Suprapubic skin (tissue), 4 donors: ENCODE data around the gene CCSER1. TPM values are rescaled to one million over a fixed set of nuclear protein-coding genes. Genes with fewer than 3 reads are reported as not detected.

Experiments used
- DNase-seq, 2 donors: peaks; one replicate each; pipeline ENCODE4 v3.0.0-alpha.2; 2019; ENCODE audit warnings: low spot score in 2 of 2
- H3K27ac ChIP-seq: fragments of 200-600 bp; sonication (generic); one replicate; pipeline ENCODE4 v1.5.1; 2019
- H3K27me3 ChIP-seq: fragments of 200-600 bp; sonication (generic); one replicate; pipeline ENCODE4 v1.5.1; 2019
- H3K36me3 ChIP-seq: fragments of 200-600 bp; sonication (generic); one replicate; pipeline ENCODE4 v1.5.1; 2019
- H3K4me1 ChIP-seq: fragments of 200-600 bp; sonication (generic); one replicate; pipeline ENCODE4 v1.5.1; 2019
- H3K4me3 ChIP-seq: fragments of 200-600 bp; sonication (generic); one replicate; pipeline ENCODE4 v1.5.1; 2019; ENCODE audit warnings: mild to moderate bottlenecking
- H3K9me3 ChIP-seq: fragments of 200-600 bp; sonication (generic); one replicate; pipeline ENCODE4 v1.5.1; 2019
- CTCF ChIP-seq, 2 donors: fragments of 200-600 bp in 1 of 2; fragments of 450-650 bp in 1 of 2; sonication (generic) in 1 of 2; IDR thresholded peaks; one replicate each; pipeline ENCODE4 v1.5.1; 2016 to 2019; ENCODE audit warnings: antibody characterized with exemption in 2 of 2, mild to moderate bottlenecking in 1 of 2, moderate library complexity in 1 of 2
- EP300 ChIP-seq: sonication (generic); formaldehyde crosslinking; IDR thresholded peaks from one replicate; pipeline ENCODE4 v1.6.1; 2017; ENCODE audit warnings: antibody characterized with exemption
- POLR2A ChIP-seq, 2 donors: fragments of 450-650 bp; IDR thresholded peaks; one replicate each; pipeline ENCODE4 v1.6.1; 2017; ENCODE audit warnings: antibody characterized with exemption in 2 of 2, mild to moderate bottlenecking in 2 of 2, moderate library complexity in 2 of 2
- POLR2AphosphoS5 ChIP-seq, 3 donors: sonication (generic); formaldehyde crosslinking; IDR thresholded peaks; one replicate each; pipeline ENCODE4 v1.6.1; 2017; ENCODE audit warnings: antibody characterized with exemption in 3 of 3
- WGBS: methylation state at CpG from one replicate; pipeline ENCODE4 v1.1.5; 2018; 5-methylcytosine and 5-hydroxymethylcytosine counted together
- total RNA-seq, 4 donors: library from RNA; depleted of rRNA; stranded (reverse); fragments of >200 nt; gene quantifications; one replicate each; pipeline ENCODE4 v1.1.0, GENCODE V29; 2016

The CCSER1 gene
- total RNA-seq, 4 donors from 2014 or later, result 6.7 to 39.5 (median 11.8) TPM

GRCh38 chr4:90643156-90643555, 516.0 kb downstream of the CCSER1 start:
- TF ChIP-seq POLR2AphosphoS5 (IDR thresholded peaks at IDR 0.05), result no peak
- no peak for TF ChIP-seq CTCF (IDR thresholded peaks at IDR 0.05)
- Histone ChIP-seq H3K4me1 (no peaks in the 10 kb centered on the region), H3K36me3 (no peaks in the 10 kb centered on the region), H3K9me3 (no peaks in the 10 kb centered on the region), H3K27ac (no peak overlapping the region), H3K27me3 (no peaks in the 10 kb centered on the region), H3K4me3 (no peak overlapping the region)
- DNase-seq, result no peak
- 87% methylated on average over 1 of the region's 1 CpG for WGBS

DNA sequence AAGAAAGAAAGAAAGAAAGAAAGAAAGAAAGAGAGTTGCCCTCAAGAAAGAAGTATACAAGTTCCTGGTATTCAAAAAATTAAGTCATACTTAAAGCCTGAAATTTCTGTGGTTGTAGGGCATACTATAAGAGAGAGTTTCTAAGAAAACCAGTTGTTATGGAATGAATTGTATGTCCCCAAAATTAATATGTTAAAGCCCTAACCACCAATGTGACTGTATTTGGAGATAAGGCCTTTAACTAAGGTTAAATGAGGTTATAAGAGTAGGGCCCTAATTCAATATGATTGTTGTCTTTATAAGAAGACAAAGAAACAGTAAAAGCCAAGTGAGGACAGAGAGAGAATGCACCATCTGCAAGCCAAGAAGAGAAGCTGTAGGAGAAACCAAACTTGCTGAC, 521.1 kb downstream of the CCSER1 start:
- Histone ChIP-seq H3K27me3 (no peaks in the 10 kb centered on the region), H3K27ac (no peak overlapping the region), H3K4me3 (no peak overlapping the region), H3K9me3 (no peaks in the 10 kb centered on the region), H3K36me3 (no peaks in the 10 kb centered on the region), H3K4me1 (no peaks in the 10 kb centered on the region)
- DNase-seq, result no peak
- TF ChIP-seq CTCF (IDR thresholded peaks at IDR 0.05) (no peak), POLR2AphosphoS5 (IDR thresholded peaks at IDR 0.05) (no peak), EP300 (no peak), POLR2A (IDR thresholded peaks at IDR 0.05) (no peak)

GRCh38 chr4:90648791-90649190, 521.6 kb downstream of the CCSER1 start:
- WGBS, result 87% methylated on average over 2 of the region's 2 CpGs
- H3K27me3 ChIP-seq, result no peaks in the 10 kb centered on the region
- no peak overlapping the region for H3K4me3 ChIP-seq
- no peak for DNase-seq
- no peaks in the 10 kb centered on the region for H3K4me1 ChIP-seq
- no peak overlapping the region for H3K27ac ChIP-seq
- H3K9me3 ChIP-seq, result no peaks in the 10 kb centered on the region
- no peaks in the 10 kb centered on the region for H3K36me3 ChIP-seq
- TF ChIP-seq EP300 (no peak), POLR2A (IDR thresholded peaks at IDR 0.05) (no peak), CTCF (IDR thresholded peaks at IDR 0.05) (no peak), POLR2AphosphoS5 (IDR thresholded peaks at IDR 0.05) (no peak)

DNA sequence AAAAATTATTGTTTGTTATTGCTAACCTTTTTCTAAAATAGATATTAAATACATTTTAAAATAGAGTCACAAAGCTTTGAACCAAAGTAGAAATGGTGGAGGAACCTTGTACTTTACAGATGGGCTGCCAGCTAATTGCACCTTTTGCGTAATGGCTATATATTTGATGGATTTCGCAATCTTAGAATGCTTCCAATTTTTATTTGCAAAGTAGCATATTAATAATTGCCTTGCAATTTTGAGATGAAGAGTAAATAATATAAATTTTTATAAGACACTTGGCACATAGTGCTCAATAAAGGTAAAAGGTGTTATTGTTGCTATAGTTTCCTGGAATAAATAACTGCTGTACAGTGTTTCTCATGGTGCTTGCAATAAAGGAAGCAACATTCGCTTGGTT, 533.5 kb downstream of the CCSER1 start:
- H3K27ac ChIP-seq, result no peak overlapping the region
- no peaks in the 10 kb centered on the region for H3K36me3 ChIP-seq
- no peaks in the 10 kb centered on the region for H3K27me3 ChIP-seq
- no peak for DNase-seq
- whole genome bisulfite sequencing, result 74% methylated on average over 3 of the region's 3 CpGs
- no peak for TF ChIP-seq POLR2A (IDR thresholded peaks at IDR 0.05)
- TF ChIP-seq EP300, result no peak
- H3K4me3 ChIP-seq, result no peak overlapping the region
- no peaks in the 10 kb centered on the region for H3K9me3 ChIP-seq
- no peaks in the 10 kb centered on the region for H3K4me1 ChIP-seq

- WGBS, result 76% methylated on average over 4 of the region's 4 CpGs
- DNase-seq, result no peak
- Histone ChIP-seq H3K4me1 (no peaks in the 10 kb centered on the region), H3K9me3 (peaks cover 5% of the 10 kb centered on the region), H3K4me3 (no peak overlapping the region), H3K27me3 (no peaks in the 10 kb centered on the region), H3K36me3 (no peaks in the 10 kb centered on the region), H3K27ac (no peak overlapping the region)
- TF ChIP-seq POLR2A (IDR thresholded peaks at IDR 0.05), result no peak
- no peak for TF ChIP-seq EP300
- TF ChIP-seq POLR2AphosphoS5 (IDR thresholded peaks at IDR 0.05), result no peak
- no peak for TF ChIP-seq CTCF (IDR thresholded peaks at IDR 0.05)
Measured at GRCh38 chr4:90670183-90670582, 543.0 kb downstream of the CCSER1 start.

GRCh38 chr4:90689739-90690138, 562.5 kb downstream of the CCSER1 start:
- H3K27me3 ChIP-seq, result no peaks in the 10 kb centered on the region
- 44% methylated on average over 1 of the region's 1 CpG for WGBS
- no peaks in the 10 kb centered on the region for H3K4me1 ChIP-seq
- no peak overlapping the region for H3K4me3 ChIP-seq
- DNase-seq, result no peak
- H3K9me3 ChIP-seq, result no peaks in the 10 kb centered on the region
- no peaks in the 10 kb centered on the region for H3K36me3 ChIP-seq
- TF ChIP-seq CTCF (IDR thresholded peaks at IDR 0.05) (no peak), EP300 (no peak), POLR2AphosphoS5 (IDR thresholded peaks at IDR 0.05) (no peak), POLR2A (IDR thresholded peaks at IDR 0.05) (no peak)
- H3K27ac ChIP-seq, result no peak overlapping the region
